Stomach smooth muscle (tissue), 2 donors: ENCODE data around the gene CLDN1.

Source experiments
- H3K27ac ChIP-seq: one replicate; pipeline ENCODE4 v1.7.0; 2013; ENCODE audit warnings: mild to moderate bottlenecking, low read length, inconsistent platforms
- H3K27me3 ChIP-seq, 2 donors: one replicate each; pipeline ENCODE4 v1.7.0; 2013; ENCODE audit warnings: low read length in 2 of 2; ENCODE audit not compliant: insufficient read depth in 2 of 2, control insufficient read depth in 1 of 2
- H3K36me3 ChIP-seq, 2 donors: one replicate each; pipeline ENCODE4 v1.7.0; 2013; ENCODE audit warnings: low read length in 2 of 2; ENCODE audit not compliant: control insufficient read depth in 2 of 2, insufficient read depth in 2 of 2
- H3K4me1 ChIP-seq: one replicate; pipeline ENCODE4 v1.7.0; 2013; ENCODE audit warnings: low read length; ENCODE audit not compliant: control insufficient read depth, insufficient read depth
- H3K4me3 ChIP-seq, 2 donors: one replicate each; pipeline ENCODE4 v1.7.0; 2013; ENCODE audit warnings: low read length in 2 of 2
- H3K9ac ChIP-seq, 2 donors: one replicate each; pipeline ENCODE4 v1.7.0; 2013; ENCODE audit warnings: low read length in 2 of 2, mild to moderate bottlenecking in 1 of 2
- H3K9me3 ChIP-seq, 2 donors: one replicate each; pipeline ENCODE4 v1.7.0; 2013; ENCODE audit warnings: low read length in 2 of 2; ENCODE audit not compliant: control insufficient read depth in 2 of 2
- donor health status: healthy.
- donor health status: Pancreatic carcinoma.

CLDN1 gene

DNA sequence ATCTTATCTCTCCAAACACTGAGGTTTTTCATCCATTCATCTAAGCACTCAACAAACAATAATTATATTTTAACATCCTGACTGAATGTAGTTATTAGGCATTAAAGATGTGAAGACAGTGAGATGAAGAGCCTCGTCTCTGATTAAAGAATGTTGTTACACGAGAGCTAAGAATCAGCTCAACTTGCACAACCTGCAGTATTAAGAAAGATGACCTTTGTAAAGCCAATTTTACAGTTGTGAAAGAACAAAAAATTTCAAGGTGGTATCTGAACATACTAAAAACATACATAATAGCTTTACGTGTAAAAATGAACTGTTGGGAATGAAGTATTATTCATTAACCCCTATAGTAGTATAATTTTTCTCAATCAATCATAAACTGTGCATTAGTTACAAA is 12.8 kb downstream of the CLDN1 start:
- H3K9me3 ChIP-seq = no peaks in the 10 kb centered on the region
- no peaks in the 10 kb centered on the region for H3K4me1 ChIP-seq
- no peak overlapping the region for H3K27ac ChIP-seq
- no peaks in the 10 kb centered on the region for H3K36me3 ChIP-seq
- H3K4me3 ChIP-seq = no peak overlapping the region
- no peaks in the 10 kb centered on the region for H3K27me3 ChIP-seq
- H3K9ac ChIP-seq = no peak overlapping the region

DNA sequence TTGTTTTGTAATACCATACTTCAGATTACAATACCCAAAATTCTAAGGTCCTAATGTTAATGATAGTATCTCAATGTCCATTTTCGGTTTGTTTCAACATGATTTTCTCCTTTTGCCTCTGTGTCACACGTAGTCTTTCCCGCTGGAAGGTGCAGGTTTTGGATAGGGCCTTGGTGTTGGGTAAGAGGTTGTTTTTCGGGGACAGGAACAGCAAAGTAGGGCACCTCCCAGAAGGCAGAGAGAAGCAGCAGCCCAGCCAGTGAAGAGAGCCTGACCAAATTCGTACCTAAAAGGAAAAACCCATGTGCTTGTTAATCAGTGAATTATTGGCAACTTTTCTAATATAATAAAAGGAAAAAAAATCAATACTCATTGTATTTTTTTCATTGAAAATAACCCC is 14.1 kb downstream of the CLDN1 start:
- Histone ChIP-seq H3K4me3 (no peak overlapping the region), H3K27me3 (no peaks in the 10 kb centered on the region), H3K27ac (no peak overlapping the region), H3K9me3 (no peaks in the 10 kb centered on the region), H3K36me3 (no peaks in the 10 kb centered on the region), H3K4me1 (no peaks in the 10 kb centered on the region), H3K9ac (no peak overlapping the region)

DNA sequence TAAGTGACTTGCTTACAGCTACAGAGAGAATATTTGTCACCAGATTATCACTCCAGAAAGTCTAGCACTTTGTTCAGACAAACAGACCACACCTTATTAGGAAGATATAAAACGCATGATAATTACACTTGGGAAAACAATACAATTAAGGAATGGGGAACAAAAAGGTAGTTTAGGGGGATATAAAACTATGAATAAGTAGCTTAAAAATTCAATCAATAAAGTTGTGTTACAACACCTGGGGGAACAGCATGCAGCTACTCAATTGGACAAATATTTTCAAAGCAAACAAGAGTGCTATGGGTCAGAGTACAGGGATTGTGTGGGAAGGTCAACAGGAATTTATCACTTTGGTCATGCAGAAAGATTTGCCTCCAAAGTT is 15.1 kb downstream of the CLDN1 start:
- Histone ChIP-seq H3K36me3 (no peaks in the 10 kb centered on the region), H3K9ac (no peak overlapping the region), H3K27ac (no peak overlapping the region), H3K9me3 (no peaks in the 10 kb centered on the region), H3K4me1 (no peaks in the 10 kb centered on the region), H3K4me3 (no peak overlapping the region), H3K27me3 (no peaks in the 10 kb centered on the region)

DNA sequence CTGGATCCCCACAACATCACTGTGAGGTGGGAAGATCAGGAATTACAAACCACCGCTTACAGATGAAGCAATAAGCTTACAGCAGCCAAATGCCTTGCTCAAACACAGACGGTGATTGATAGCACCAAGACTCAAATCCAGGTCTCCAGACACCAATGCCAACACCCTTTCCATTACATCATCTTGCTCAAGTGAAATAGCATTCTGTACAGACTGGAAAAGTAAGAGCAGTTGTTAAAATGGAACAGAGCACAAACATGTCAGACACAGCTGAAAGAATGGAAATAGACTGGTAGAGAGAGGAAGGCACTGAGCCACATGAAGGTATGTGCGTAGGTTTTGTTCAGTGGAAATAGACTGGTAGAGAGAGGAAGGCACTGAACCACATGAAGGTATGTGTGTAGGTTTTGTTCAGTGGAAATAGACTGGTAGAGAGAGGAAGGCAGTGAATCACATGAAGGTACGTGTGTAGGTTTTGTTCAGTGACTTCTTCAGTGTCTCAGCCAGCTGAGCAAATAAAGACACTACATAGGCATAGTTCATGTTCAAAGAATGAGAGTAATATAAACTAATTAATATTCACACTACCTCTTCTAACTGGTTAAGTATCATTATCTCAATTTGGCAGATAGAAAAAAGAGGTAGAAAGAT is 15.6 kb downstream of the CLDN1 start:
- H3K27ac ChIP-seq = peak overlapping the region; percentile 47
- no peak overlapping the region for H3K4me3 ChIP-seq
- H3K4me1 ChIP-seq = no peaks in the 10 kb centered on the region
- H3K9me3 ChIP-seq = no peaks in the 10 kb centered on the region
- H3K27me3 ChIP-seq = no peaks in the 10 kb centered on the region
- no peaks in the 10 kb centered on the region for H3K36me3 ChIP-seq
- no peak overlapping the region for H3K9ac ChIP-seq

DNA sequence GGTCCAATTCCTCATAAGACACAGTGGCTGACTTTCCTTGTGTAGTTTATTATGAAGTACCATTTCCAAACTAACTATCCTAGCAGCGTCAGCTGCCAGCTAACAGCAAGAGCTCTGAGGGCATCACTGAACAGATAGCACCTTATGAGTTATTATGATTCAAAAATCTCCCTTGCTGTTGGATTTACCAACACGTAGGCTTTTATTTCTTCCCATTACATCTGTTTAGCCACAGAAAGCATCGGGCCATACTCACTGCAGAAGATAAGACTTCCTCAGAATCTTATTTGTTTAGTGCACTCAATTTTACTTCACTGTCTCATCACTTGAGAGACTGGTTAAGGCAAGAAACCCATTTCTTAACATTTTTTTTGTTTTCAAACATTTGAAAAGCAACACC is 16.2 kb downstream of the CLDN1 start:
- H3K4me1 ChIP-seq = no peaks in the 10 kb centered on the region

DNA sequence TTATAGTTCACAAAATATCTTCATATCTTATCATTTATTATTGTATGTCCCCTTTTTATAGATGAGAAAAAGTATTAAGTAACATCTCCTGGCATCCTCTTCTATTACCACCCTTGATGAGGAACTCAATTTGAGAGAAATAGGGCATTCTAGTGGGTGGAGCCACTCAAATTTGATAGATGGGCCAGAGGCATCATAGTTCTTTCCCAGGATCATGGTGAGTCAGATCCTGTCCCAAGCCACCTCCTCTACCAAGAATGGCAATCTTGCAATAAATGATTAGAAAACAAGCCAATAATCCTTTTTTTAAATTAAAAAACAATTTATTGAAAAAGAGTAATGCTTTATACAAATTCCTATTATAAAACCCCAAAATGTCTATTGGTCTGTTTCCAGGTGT is 16.8 kb downstream of the CLDN1 start:
- H3K4me3 ChIP-seq = no peak overlapping the region
- H3K9ac ChIP-seq = no peak overlapping the region
- H3K4me1 ChIP-seq = no peaks in the 10 kb centered on the region
- H3K27ac ChIP-seq = no peak overlapping the region
- no peaks in the 10 kb centered on the region for H3K36me3 ChIP-seq
- H3K27me3 ChIP-seq = no peaks in the 10 kb centered on the region
- H3K9me3 ChIP-seq = no peaks in the 10 kb centered on the region

More for the DNA sequence above, 16.2 kb downstream of the CLDN1 start:
- H3K27ac ChIP-seq = peak overlapping the region; percentile 47
- H3K9me3 ChIP-seq = no peaks in the 10 kb centered on the region
- no peaks in the 10 kb centered on the region for H3K36me3 ChIP-seq
- no peaks in the 10 kb centered on the region for H3K27me3 ChIP-seq
- H3K9ac ChIP-seq = no peak overlapping the region
- no peak overlapping the region for H3K4me3 ChIP-seq

DNA sequence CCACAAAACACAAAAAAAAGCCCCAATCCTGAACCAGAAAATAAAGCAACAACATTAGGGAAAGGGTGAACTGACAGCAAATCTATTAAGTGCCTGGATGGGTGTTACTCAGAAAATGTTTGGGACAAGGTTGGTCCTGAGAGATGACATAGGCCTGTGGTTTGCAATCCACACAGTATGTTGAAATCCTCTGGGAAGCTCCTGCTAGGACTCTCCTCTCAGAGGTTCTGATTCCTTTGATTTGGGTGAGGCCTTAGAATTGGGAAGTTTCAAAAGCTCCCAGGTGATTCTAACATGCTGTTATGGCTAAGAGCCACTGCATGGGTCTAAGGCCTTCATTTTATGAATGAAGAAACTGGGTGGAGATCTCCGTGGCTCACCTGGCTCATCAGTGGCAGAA is 18.4 kb downstream of the CLDN1 start:
- Histone ChIP-seq H3K27me3 (no peaks in the 10 kb centered on the region), H3K9me3 (no peaks in the 10 kb centered on the region), H3K36me3 (no peaks in the 10 kb centered on the region), H3K9ac (no peak overlapping the region), H3K4me1 (no peaks in the 10 kb centered on the region), H3K4me3 (no peak overlapping the region), H3K27ac (no peak overlapping the region)

DNA sequence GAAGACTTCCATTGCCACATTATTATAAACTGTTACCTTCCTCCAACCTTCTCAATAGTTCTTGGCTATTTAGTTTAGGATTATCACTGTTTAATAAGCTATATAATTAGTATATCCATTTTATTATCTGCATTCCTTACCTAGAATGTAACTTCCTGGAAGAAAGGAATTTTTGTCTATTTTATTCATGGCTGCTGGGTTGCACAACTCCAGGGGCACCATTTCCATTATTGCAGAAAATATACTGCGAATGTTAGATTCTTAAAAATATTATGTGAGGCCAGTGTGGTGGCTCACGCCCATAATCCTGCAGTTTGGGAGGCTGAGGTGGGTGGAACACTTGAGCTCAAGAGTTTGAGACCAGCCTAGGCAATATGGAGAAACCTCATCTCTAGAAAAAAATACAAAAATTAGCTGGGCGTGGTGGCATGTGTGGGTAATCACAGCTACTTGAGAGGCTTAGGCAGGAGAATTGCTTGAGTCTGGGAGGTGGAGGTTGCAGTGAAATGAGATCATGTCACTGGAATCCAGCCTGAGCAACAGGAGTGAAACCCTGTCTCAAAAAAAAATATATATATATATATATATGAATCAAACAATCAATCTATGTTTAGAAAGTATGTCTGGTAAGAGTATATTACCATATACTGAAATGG is 19.9 kb downstream of the CLDN1 start:
- no peaks in the 10 kb centered on the region for H3K9me3 ChIP-seq
- no peak overlapping the region for H3K27ac ChIP-seq
- no peaks in the 10 kb centered on the region for H3K4me1 ChIP-seq
- H3K36me3 ChIP-seq = no peaks in the 10 kb centered on the region
- no peak overlapping the region for H3K9ac ChIP-seq
- H3K27me3 ChIP-seq = no peaks in the 10 kb centered on the region
- no peak overlapping the region for H3K4me3 ChIP-seq

DNA sequence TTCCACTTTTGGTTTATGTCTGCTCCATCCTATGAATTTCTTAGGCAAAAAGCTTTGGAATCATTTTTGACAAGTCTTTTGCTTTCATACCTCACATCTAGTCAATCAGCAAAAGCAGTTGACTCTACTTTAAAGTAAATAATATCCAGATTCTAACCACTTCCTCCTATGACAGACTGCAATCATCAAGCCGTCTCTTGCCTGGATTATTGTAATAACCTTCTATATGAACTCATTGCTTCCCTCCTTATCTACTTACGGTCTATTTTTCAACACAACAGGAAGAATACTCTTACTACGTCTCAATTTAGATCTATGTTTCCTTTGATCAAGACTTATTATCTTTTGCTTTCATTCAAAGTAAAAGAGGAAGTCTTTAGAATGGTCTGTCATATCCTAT is 20.7 kb downstream of the CLDN1 start:
- Histone ChIP-seq H3K27me3 (no peaks in the 10 kb centered on the region), H3K9ac (no peak overlapping the region), H3K36me3 (no peaks in the 10 kb centered on the region), H3K9me3 (no peaks in the 10 kb centered on the region), H3K4me1 (no peaks in the 10 kb centered on the region), H3K4me3 (no peak overlapping the region), H3K27ac (no peak overlapping the region)

DNA sequence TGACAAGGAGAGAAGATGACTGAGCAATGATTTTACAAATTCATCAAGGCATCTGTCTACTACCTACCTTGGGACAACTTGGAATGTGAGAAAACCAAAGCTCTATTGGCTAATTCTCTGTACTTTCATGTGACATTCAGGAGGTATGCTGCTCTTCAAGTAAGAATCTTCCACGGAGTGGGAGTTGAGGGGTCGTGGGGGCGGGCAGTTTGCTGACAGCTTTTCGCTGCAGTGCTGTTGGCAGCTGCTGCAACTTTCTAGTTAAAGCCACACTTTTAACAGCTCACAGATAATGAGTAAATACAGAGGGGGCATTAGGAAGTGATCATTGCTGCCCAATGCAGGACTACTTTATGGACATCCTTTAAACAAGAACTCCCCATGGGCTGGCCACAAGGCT is 22.3 kb downstream of the CLDN1 start:
- H3K4me3 ChIP-seq = no peak overlapping the region
- no peaks in the 10 kb centered on the region for H3K36me3 ChIP-seq
- H3K27ac ChIP-seq = no peak overlapping the region
- H3K27me3 ChIP-seq = no peaks in the 10 kb centered on the region
- no peaks in the 10 kb centered on the region for H3K9me3 ChIP-seq
- no peak overlapping the region for H3K9ac ChIP-seq
- no peaks in the 10 kb centered on the region for H3K4me1 ChIP-seq

DNA sequence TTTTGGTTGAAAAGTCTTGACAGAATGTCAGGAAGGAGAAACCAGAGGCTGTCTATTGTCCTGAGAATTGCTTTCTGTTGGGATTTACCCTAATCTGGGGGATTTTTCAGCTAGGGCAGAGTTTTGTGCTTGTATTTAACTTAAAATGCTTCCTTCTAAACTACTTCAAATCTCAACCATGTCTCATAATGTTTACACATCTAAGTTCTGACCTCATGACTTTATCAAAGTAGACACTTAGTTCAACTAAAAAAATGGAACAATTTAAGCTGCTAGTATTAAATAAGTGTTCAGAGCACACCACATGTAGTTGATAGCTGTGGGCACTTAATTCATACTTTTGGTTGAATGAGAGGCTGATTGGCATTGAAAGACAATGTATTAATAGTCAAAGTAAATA is 28.2 kb downstream of the CLDN1 start:
- Histone ChIP-seq H3K27ac (no peak overlapping the region), H3K9ac (no peak overlapping the region)

More for the DNA sequence above, 28.2 kb downstream of the CLDN1 start:
- H3K4me3 ChIP-seq = no peak overlapping the region
- no peaks in the 10 kb centered on the region for H3K27me3 ChIP-seq
- no peaks in the 10 kb centered on the region for H3K9me3 ChIP-seq
- no peaks in the 10 kb centered on the region for H3K4me1 ChIP-seq
- no peaks in the 10 kb centered on the region for H3K36me3 ChIP-seq
